Chondrocyte (in vitro differentiated cells): ENCODE measurements around the gene SLC1A1. TPM values are rescaled to one million over a fixed set of nuclear protein-coding genes. Genes with fewer than 3 reads are reported as not detected.
A peak's percentile ranks its signal among the peaks of the same experiment; 100 is the strongest.

Experiments used
- DNase-seq: peaks from one replicate; pipeline ENCODE4 v3.0.0; 2021; ENCODE audit warnings: mixed read lengths, low spot score
- H3K27ac Mint-ChIP-seq: one replicate; pipeline ENCODE4 v1.8.0; 2021; ENCODE audit warnings: mild to moderate bottlenecking, moderate library complexity, mixed read lengths; ENCODE audit not compliant: unreplicated experiment
- H3K27me3 Mint-ChIP-seq: 2 replicates; pipeline ENCODE4 v1.8.0; 2021; ENCODE audit warnings: low read depth, mixed read lengths
- H3K36me3 Mint-ChIP-seq: 2 replicates; pipeline ENCODE4 v1.8.0; 2021; ENCODE audit warnings: low read depth, mixed read lengths
- H3K4me1 Mint-ChIP-seq: 2 replicates; pipeline ENCODE4 v1.8.0; 2021; ENCODE audit warnings: low read depth, mild to moderate bottlenecking, mixed read lengths
- H3K4me3 Mint-ChIP-seq: one replicate; pipeline ENCODE4 v1.8.0; 2021; ENCODE audit warnings: mild to moderate bottlenecking, moderate library complexity, mixed read lengths; ENCODE audit not compliant: unreplicated experiment
- H3K9me3 Mint-ChIP-seq: 2 replicates; pipeline ENCODE4 v1.8.0; 2021; ENCODE audit warnings: low read depth, mixed read lengths
- CTCF ChIP-seq: fragments of 200-600 bp; sonication (generic); IDR thresholded peaks from 2 replicates; pipeline ENCODE4 v1.5.0; 2021; ENCODE audit warnings: antibody characterized with exemption, mild to moderate bottlenecking, moderate library complexity
- total RNA-seq: library from RNA; stranded (reverse); gene quantifications from 3 replicates; pipeline ENCODE4 v1.2.1, GENCODE V29; 2021

SLC1A1 gene
- total RNA-seq, 1 donor from 2014 or later: 11.0 TPM

GRCh38 chr9:4508246-4508906 is 18.1 kb downstream of the SLC1A1 start:
- peak overlapping the region; percentile 45 for H3K27ac Mint-ChIP-seq
- no peak for TF ChIP-seq CTCF
- H3K4me1 Mint-ChIP-seq: peaks cover 22% of the 10 kb centered on the region
- H3K27me3 Mint-ChIP-seq: no peaks in the 10 kb centered on the region
- no peak for DNase-seq
- H3K36me3 Mint-ChIP-seq: peaks cover 4% of the 10 kb centered on the region
- no peak overlapping the region for H3K4me3 Mint-ChIP-seq
- H3K9me3 Mint-ChIP-seq: no peaks in the 10 kb centered on the region

DNA sequence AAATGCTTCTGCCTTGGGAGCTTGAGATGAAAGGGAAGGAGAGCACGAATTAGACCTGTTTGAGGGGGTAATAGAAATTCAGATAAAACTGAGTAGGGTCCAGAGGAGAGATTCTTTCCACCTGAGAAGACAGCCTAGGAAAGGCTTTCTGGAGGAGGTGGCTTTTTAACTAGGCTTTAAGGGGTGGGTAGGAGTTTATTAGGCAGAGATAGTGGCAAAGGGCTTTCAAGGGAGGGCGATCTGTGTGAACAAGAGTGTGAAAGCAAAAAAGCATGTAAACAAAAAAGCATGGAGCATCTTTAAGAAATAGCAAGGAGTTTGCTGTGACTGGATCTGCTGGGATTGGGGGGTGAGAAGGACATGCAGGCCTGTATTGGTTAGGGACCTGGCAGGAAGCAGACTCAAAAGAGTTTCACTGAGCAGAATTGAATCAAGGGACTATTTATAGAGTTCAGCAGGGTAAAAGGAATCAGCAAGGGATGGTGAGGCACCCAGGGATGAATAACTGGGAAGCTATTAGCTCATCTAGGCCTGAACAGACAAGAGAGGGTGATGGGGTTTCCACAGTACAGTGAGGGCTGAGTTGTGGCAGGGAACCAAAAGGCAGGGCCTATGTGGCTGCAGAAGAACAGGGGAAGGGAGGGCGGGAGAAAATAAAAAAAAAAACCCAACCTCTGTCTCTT is 18.8 kb downstream of the SLC1A1 start:
- DNase-seq: no peak
- Mint-ChIP-seq H3K27me3 (no peaks in the 10 kb centered on the region), H3K27ac (peak overlapping the region; percentile 45), H3K4me3 (no peak overlapping the region), H3K4me1 (peaks cover 22% of the 10 kb centered on the region), H3K9me3 (no peaks in the 10 kb centered on the region), H3K36me3 (peaks cover 1% of the 10 kb centered on the region)
- TF ChIP-seq CTCF: no peak

GRCh38 chr9:4509590-4509984 is 19.3 kb downstream of the SLC1A1 start:
- TF ChIP-seq CTCF: no peak
- peaks cover 22% of the 10 kb centered on the region for H3K4me1 Mint-ChIP-seq
- H3K27ac Mint-ChIP-seq: peak overlapping the region; percentile 30
- no peaks in the 10 kb centered on the region for H3K9me3 Mint-ChIP-seq
- no peak for DNase-seq
- no peak overlapping the region for H3K4me3 Mint-ChIP-seq
- no peaks in the 10 kb centered on the region for H3K27me3 Mint-ChIP-seq
- peaks cover 1% of the 10 kb centered on the region for H3K36me3 Mint-ChIP-seq

GRCh38 chr9:4510546-4511322 is 20.5 kb downstream of the SLC1A1 start:
- H3K4me3 Mint-ChIP-seq: no peak overlapping the region
- no peak for DNase-seq
- peaks cover 22% of the 10 kb centered on the region for H3K4me1 Mint-ChIP-seq
- no peaks in the 10 kb centered on the region for H3K36me3 Mint-ChIP-seq
- no peak for TF ChIP-seq CTCF
- H3K27ac Mint-ChIP-seq: no peak overlapping the region
- H3K9me3 Mint-ChIP-seq: no peaks in the 10 kb centered on the region
- no peaks in the 10 kb centered on the region for H3K27me3 Mint-ChIP-seq
